H7 (cell line): ENCODE results near the gene WWC1. TPM values are rescaled to one million over a fixed set of nuclear protein-coding genes. Genes with fewer than 3 reads are reported as not detected.

Experiments
- DNase-seq: peaks from one replicate; pipeline ENCODE4 v3.0.0; 2012
- H3K27me3 ChIP-seq: 2 replicates; pipeline ENCODE4 v1.6.0; 2011; ENCODE audit warnings: mild to moderate bottlenecking, low read length; ENCODE audit not compliant: control insufficient read depth, insufficient read depth
- H3K36me3 ChIP-seq: replicated peaks from 2 replicates; pipeline ENCODE4 v1.5.1; 2011; ENCODE audit warnings: low read length; ENCODE audit not compliant: control insufficient read depth, insufficient read depth
- H3K4me3 ChIP-seq: 2 replicates; pipeline ENCODE4 v1.5.1; 2011; ENCODE audit warnings: low read depth, mild to moderate bottlenecking, control low read depth, low read length, moderate library complexity; ENCODE audit not compliant: insufficient read depth
- total RNA-seq: library from RNA; depleted of rRNA; stranded (reverse); fragments of >200 nt; shearing (Covaris generic); gene quantifications from 2 replicates; pipeline ENCODE4 v1.2.3, GENCODE V29; 2014

The WWC1 gene
- total RNA-seq, 1 experiment from 2014 or later = 15.5 TPM

GRCh38 chr5:168443950-168444700 lies 152.7 kb downstream of the WWC1 start:
- H3K36me3 ChIP-seq = peaks cover 1% of the 10 kb centered on the region
- H3K4me3 ChIP-seq = no peak overlapping the region
- no peaks in the 10 kb centered on the region for H3K27me3 ChIP-seq
- no peak for DNase-seq

- H3K36me3 ChIP-seq = no peaks in the 10 kb centered on the region; the same call in none of the 2 replicates
- no peak overlapping the region for H3K4me3 ChIP-seq
- H3K27me3 ChIP-seq = no peaks in the 10 kb centered on the region
- no peak for DNase-seq
These were observed 155.7 kb downstream of the WWC1 start for GRCh38 chr5:168446983-168447619.

- H3K36me3 ChIP-seq = no peaks in the 10 kb centered on the region; the same call in none of the 2 replicates
- H3K4me3 ChIP-seq = no peak overlapping the region
- no peak for DNase-seq
- no peaks in the 10 kb centered on the region for H3K27me3 ChIP-seq
These were observed 156.4 kb downstream of the WWC1 start for GRCh38 chr5:168447808-168448207.

GRCh38 chr5:168449166-168449565 lies 157.7 kb downstream of the WWC1 start:
- Histone ChIP-seq H3K36me3 (no peaks in the 10 kb centered on the region; the same call in 1 of the 2 replicates), H3K27me3 (no peaks in the 10 kb centered on the region), H3K4me3 (no peak overlapping the region)
- no peak for DNase-seq

- no peak for DNase-seq
- H3K27me3 ChIP-seq = no peaks in the 10 kb centered on the region
- no peaks in the 10 kb centered on the region; the same call in 1 of the 2 replicates for H3K36me3 ChIP-seq
- no peak overlapping the region for H3K4me3 ChIP-seq
These were observed 160.1 kb downstream of the WWC1 start for GRCh38 chr5:168451565-168451964.

- DNase-seq = no peak
- Histone ChIP-seq H3K27me3 (no peaks in the 10 kb centered on the region), H3K4me3 (no peak overlapping the region), H3K36me3 (peaks cover 7% of the 10 kb centered on the region)
These were observed 163.8 kb downstream of the WWC1 start for GRCh38 chr5:168455201-168455600.

- DNase-seq = no peak
These were observed 166.1 kb downstream of the WWC1 start for GRCh38 chr5:168457542-168457941.

GRCh38 chr5:168460606-168461005 lies 169.2 kb downstream of the WWC1 start:
- DNase-seq = no peak
- peaks cover 12% of the 10 kb centered on the region for H3K36me3 ChIP-seq
- H3K4me3 ChIP-seq = no peak overlapping the region
- H3K27me3 ChIP-seq = no peaks in the 10 kb centered on the region

More at GRCh38 chr5:168457542-168457941, 166.1 kb downstream of the WWC1 start:
- Histone ChIP-seq H3K27me3 (no peaks in the 10 kb centered on the region), H3K4me3 (no peak overlapping the region), H3K36me3 (peaks cover 9% of the 10 kb centered on the region)

GRCh38 chr5:168463081-168463480 lies 171.6 kb downstream of the WWC1 start:
- peaks cover 7% of the 10 kb centered on the region for H3K36me3 ChIP-seq
- no peaks in the 10 kb centered on the region for H3K27me3 ChIP-seq
- no peak for DNase-seq
- no peak overlapping the region for H3K4me3 ChIP-seq

GRCh38 chr5:168464214-168464613 lies 172.8 kb downstream of the WWC1 start:
- Histone ChIP-seq H3K36me3 (peaks cover 7% of the 10 kb centered on the region), H3K27me3 (no peaks in the 10 kb centered on the region), H3K4me3 (no peak overlapping the region)
- no peak for DNase-seq

- H3K36me3 ChIP-seq = peaks cover 7% of the 10 kb centered on the region
- H3K4me3 ChIP-seq = no peak overlapping the region
- DNase-seq = no peak
- H3K27me3 ChIP-seq = no peaks in the 10 kb centered on the region
These were observed 173.2 kb downstream of the WWC1 start for GRCh38 chr5:168464641-168465040.

GRCh38 chr5:168467755-168468330 lies 176.4 kb downstream of the WWC1 start:
- DNase-seq = no peak
- Histone ChIP-seq H3K36me3 (peaks cover 5% of the 10 kb centered on the region), H3K27me3 (no peaks in the 10 kb centered on the region)

GRCh38 chr5:168468836-168469235 lies 177.4 kb downstream of the WWC1 start:
- Histone ChIP-seq H3K36me3 (peaks cover 5% of the 10 kb centered on the region), H3K27me3 (no peaks in the 10 kb centered on the region), H3K4me3 (no peak overlapping the region)
- DNase-seq = no peak

More at GRCh38 chr5:168467755-168468330, 176.4 kb downstream of the WWC1 start:
- no peak overlapping the region for H3K4me3 ChIP-seq

GRCh38 chr5:168469816-168470215 lies 178.4 kb downstream of the WWC1 start:
- no peaks in the 10 kb centered on the region for H3K27me3 ChIP-seq
- H3K36me3 ChIP-seq = peaks cover 4% of the 10 kb centered on the region
- DNase-seq = no peak
- no peak overlapping the region for H3K4me3 ChIP-seq

- DNase-seq = no peak
- Histone ChIP-seq H3K27me3 (no peaks in the 10 kb centered on the region), H3K36me3 (0 out of 2 replicates have a peak, but pooled peaks cover 2% of the 10 kb centered on the region), H3K4me3 (no peak overlapping the region)
These were observed 180.3 kb downstream of the WWC1 start for GRCh38 chr5:168471785-168472184.
